SH-SY5Y (cell line): ENCODE results near the gene IL22RA1.

Experiments
- GATA2 ChIP-seq: IDR thresholded peaks from 2 replicates; pipeline ENCODE4 v1.6.1; 2011; ENCODE audit warnings: mild to moderate bottlenecking, low read depth, low read length
- GATA3 ChIP-seq: IDR thresholded peaks from 2 replicates; pipeline ENCODE4 v1.6.1; 2011; ENCODE audit warnings: low read depth, mild to moderate bottlenecking, low read length, moderate library complexity

DNA sequence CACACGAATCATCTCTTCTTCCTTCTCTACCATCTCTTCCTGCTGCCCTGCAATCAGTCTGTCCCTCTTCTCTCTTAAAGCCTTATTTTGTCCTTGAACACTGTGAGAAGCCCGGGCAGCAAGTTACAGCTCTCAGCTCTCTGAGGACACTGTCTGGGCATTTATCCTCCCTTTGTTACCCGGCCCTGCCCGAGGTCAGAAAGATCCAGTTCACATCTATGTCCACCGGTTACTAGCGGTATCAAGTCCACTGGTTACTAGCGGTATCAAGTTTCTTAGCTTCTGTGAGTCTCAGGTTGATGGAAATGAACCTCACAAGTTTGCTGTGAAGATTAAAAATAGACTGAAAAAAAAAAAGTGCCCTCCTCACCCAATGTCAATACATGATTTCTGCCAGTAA is 25.3 kb upstream of the IL22RA1 start:
- no peak for TF ChIP-seq GATA2
- TF ChIP-seq GATA3: no peak
